Activated CD4-positive, alpha-beta T cell treated with anti-CD3 and anti-CD28 coated beads, Interleukin-2, amount 50 U/mL, for 48 hours (primary cell): ENCODE data around the gene UGCG.
A peak's percentile ranks its signal among the peaks of the same experiment; 100 is the strongest.
"Not testable (repeated sequence)": the region's sequence is repeated elsewhere in the genome, so short reads cannot be mapped to it uniquely, and the experiment has no call there.

Experiments
- DNase-seq, 2 experiments: peaks; one replicate each; pipeline ENCODE4 v3.0.0-alpha.2; 2020

Gene UGCG

GRCh38 chr9:111891910-111892499 lies 4.6 kb upstream of the UGCG start:
- DNase-seq, result no peak

- peak; percentile 40 to 50 for DNase-seq
Measured at GRCh38 chr9:111896942-111897600, 457 bp downstream of the UGCG start.

GRCh38 chr9:111897601-111898137 lies 1.1 kb downstream of the UGCG start:
- DNase-seq, result peak; percentile 9 to 14

GRCh38 chr9:111898331-111899096 lies 1.9 kb downstream of the UGCG start:
- no peak for DNase-seq

GRCh38 chr9:111900151-111900857 lies 3.7 kb downstream of the UGCG start:
- DNase-seq, result no peak

- no peak for DNase-seq
Measured at GRCh38 chr9:111900858-111901612, 4.4 kb downstream of the UGCG start.

GRCh38 chr9:111902391-111903139 lies 6.0 kb downstream of the UGCG start:
- DNase-seq, result no peak

GRCh38 chr9:111903535-111903934 lies 6.9 kb downstream of the UGCG start:
- DNase-seq, result not testable (repeated sequence)

- no peak for DNase-seq
Measured at GRCh38 chr9:111904026-111904425, 7.4 kb downstream of the UGCG start.

GRCh38 chr9:111904891-111905291 lies 8.3 kb downstream of the UGCG start:
- no peak for DNase-seq

- no peak for DNase-seq
Measured at GRCh38 chr9:111907147-111907546, 10.5 kb downstream of the UGCG start.

GRCh38 chr9:111909444-111909843 lies 12.8 kb downstream of the UGCG start:
- no peak for DNase-seq

GRCh38 chr9:111910428-111910827 lies 13.8 kb downstream of the UGCG start:
- peak in 1 of 2 experiments; percentile 16 for DNase-seq

- no peak for DNase-seq
Measured at GRCh38 chr9:111913159-111913558, 16.5 kb downstream of the UGCG start.

- DNase-seq, result no peak
Measured at GRCh38 chr9:111914749-111915424, 18.3 kb downstream of the UGCG start.

- no peak for DNase-seq
Measured at GRCh38 chr9:111915425-111915758, 18.8 kb downstream of the UGCG start.

- DNase-seq, result peak; percentile 32 to 44
Measured at GRCh38 chr9:111916234-111916645, 19.6 kb downstream of the UGCG start.

- no peak for DNase-seq
Measured at GRCh38 chr9:111917201-111917600, 20.6 kb downstream of the UGCG start.

- no peak for DNase-seq
Measured at GRCh38 chr9:111917980-111918379, 21.4 kb downstream of the UGCG start.

GRCh38 chr9:111919875-111920274 lies 23.3 kb downstream of the UGCG start:
- no peak for DNase-seq

GRCh38 chr9:111920531-111920930 lies 23.9 kb downstream of the UGCG start:
- no peak for DNase-seq
